HPDE6-E6E7 (cell line): ENCODE data around the gene OLIG3.

Experiments
- DNase-seq: peaks from one replicate; pipeline ENCODE4 v3.0.0; 2011; ENCODE audit warnings: missing footprints; ENCODE audit errors: extremely low spot score

OLIG3 gene

GRCh38 chr6:137496368-137496767 is 2.2 kb upstream of the OLIG3 start:
- DNase-seq = no peak

DNA sequence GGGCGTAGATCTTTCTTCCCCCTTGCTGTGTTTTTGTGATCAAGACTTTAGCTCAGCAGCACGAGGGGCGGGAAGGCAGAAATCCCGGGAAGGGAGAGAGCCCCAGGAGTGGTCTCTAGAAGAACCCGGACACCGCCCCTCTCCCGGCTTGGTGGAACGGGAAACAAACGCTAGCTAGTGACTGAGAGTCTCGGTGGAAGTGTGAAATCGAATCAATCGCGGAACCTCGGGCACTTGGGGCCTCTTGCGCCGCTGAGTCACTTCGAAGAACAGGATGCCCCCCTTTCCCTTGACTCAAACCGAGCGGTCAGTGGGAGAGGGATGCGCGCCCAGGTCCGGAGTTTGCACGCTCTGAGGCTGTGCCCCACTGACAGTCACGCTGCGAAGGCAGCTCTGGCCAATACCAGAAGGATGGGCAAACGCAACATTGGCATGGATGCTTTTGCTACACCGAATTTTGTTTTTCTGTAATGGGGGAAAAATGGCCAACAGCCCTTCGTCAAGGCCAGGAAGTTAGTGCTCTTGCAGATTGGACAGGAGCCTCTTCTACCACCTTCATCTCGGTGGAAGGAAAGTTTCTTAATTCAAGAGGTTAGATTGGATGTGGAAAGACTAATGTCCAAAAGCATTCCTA is 1.6 kb upstream of the OLIG3 start:
- no peak for DNase-seq

GRCh38 chr6:137494988-137495702 is 951 bp upstream of the OLIG3 start:
- no peak for DNase-seq

DNA sequence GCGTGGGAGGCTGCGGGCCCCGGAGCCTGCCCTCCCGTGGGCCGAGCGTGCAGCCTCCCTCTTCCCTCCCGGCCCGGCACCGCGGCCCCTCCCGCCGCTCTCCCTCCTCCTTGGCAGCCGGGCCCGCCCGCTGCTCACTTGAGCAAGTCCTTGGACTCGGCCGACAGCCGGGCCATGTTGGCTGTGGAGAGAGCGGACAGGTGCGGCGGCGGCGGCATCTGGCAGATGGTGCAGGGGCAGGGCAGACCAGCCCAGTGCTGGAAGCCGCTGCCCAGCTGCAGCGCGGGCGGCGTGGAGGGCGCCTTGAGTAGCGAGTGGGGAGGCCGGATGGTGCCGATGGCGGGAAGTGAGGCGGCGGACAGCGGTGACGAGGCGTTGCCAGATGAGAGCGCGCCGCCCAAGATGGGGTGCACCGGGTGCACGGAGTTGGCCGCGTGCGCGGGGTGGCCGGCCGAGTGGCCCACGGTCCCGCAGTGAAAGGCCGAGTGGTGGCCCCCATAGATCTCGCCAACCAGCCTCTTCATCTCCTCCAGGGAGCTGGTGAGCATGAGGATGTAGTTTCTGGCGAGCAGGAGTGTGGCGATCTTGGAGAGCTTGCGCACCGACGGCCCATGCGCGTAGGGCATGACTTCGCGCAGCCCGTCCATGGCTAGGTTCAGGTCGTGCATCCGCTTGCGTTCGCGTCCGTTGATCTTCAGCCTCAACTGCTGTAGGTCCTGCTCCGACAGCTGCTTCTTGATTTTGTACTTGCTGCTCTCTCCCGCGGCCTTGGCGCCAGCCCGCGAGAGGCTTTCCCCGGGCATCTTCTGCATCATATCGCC is 766 bp downstream of the OLIG3 start:
- DNase-seq = no peak

DNA sequence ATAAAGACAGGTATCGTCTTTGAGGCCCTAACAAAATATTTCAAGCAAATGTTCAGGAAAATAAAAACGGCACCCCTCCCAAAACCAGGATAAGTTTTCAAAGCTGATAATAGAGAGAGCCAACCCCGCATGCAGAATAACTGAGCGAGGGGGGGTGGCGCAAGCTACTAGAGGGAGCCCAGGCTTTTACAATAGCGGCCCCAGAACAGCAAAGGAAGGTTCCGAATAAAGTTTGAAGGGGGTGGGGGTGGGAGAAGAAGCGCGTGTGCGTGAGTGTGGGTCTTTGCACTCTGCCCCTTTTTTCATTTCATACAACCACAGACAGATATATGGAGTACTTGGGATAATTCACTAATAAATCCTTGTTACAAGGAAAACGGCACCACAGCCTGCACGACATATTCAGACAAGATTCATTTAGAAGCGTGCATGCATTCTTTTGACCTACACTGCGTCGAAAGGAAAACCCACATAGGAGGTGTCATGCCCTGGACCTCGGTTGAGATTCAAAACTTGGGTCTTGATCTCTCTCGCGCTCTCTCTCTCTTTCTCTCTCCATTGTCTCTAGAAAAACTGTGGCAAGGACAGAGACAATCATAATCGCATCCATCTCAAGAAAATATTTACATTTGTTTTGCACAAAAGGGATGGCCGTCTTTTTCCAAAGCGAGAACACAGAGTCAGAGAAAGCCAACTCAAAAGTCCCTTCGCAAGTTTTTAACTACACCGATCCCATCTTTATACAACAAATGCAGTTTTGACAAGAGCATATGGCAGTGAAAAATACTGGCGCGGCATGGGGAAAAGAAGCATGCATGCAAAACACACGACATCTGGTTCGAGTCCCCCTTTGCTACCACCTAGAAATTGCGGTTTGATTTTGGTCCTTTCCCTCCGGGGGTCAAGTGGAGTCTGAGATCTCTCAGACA is 1.6 kb downstream of the OLIG3 start:
- no peak for DNase-seq

- no peak for DNase-seq
Measured at GRCh38 chr6:137491478-137491877, 2.7 kb downstream of the OLIG3 start.

DNA sequence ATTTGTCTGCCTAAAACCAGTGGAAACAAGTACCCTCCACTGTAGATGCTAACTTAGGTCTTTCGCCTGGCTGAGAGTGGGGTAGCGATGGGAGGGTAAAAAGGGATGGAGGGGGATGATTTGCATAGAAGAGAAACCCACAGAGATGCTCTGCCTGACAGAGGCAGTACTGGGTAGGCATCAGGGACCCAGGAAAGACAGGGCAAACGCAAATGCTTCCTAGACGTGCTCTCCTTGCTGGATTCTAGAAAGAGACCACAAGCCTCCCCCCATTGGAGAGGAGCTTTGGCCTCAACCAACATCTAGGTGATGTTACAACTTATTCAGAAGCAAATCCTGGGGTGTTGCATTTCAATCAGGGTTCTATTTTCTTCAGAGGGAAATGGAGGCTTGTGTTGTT is 3.2 kb downstream of the OLIG3 start:
- DNase-seq = no peak

GRCh38 chr6:137490006-137490905 is 3.9 kb downstream of the OLIG3 start:
- DNase-seq = no peak

DNA sequence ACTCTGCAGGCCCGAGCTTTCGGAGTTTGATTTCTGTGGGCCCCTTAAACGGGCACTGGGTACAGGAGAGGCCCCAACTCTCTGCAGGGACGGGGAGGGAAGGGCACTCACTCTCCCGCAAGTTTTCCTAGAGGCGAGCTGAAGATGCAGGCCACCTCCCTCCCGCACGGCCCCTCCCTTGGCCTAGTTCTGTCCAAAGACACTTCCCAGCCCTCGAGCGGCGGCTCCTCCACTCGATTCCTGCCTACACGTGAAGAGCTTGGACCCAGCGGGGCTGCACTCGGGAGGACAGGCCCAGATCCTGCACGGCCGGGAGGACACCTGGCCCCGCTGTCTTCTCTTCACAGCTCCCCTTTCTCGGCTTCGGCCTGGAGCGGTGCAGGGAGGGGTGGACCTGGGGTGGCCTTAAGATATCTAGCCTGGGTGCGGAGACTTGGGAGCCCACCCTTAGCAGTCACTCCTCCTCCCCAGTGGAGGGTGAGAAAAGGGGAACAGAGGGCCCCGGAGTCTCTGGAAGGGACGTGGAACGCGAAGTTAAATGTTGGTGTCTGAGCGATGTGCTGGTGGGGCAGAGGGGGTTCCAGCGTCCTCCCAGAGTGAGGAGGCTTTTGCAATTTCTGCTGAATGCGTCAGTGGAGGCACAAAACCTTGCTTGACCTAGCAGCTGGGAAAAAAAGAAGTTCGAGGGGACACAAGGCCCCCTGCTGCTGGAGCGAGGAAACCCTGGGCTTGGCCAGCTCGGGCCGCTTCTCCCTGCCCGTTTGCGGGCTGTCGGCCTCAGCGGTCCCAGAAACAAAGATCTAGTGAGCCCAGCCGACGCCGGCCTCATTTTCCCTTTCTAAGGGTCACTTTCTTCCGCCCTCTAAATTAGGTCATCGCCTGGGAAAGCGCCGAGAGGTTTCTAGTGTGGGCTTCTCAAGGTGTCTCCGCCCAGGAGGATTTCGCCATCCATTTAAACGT is 4.9 kb downstream of the OLIG3 start:
- no peak for DNase-seq

GRCh38 chr6:137488150-137489045 is 5.8 kb downstream of the OLIG3 start:
- no peak for DNase-seq

DNA sequence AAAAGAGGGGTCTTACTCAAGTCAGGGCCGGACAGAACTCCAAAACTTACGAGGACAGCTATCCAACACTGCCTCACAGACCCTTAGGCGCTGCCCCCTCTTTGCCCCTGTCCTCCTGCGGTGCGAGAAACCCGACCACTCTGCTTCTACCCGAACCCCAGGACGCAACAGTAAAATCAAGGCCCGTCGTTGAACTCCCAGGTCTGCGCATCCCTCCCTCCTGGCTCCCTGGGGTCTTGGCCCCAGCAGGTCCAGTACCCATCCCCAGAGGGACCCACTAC is 6.4 kb downstream of the OLIG3 start:
- DNase-seq = no peak

DNA sequence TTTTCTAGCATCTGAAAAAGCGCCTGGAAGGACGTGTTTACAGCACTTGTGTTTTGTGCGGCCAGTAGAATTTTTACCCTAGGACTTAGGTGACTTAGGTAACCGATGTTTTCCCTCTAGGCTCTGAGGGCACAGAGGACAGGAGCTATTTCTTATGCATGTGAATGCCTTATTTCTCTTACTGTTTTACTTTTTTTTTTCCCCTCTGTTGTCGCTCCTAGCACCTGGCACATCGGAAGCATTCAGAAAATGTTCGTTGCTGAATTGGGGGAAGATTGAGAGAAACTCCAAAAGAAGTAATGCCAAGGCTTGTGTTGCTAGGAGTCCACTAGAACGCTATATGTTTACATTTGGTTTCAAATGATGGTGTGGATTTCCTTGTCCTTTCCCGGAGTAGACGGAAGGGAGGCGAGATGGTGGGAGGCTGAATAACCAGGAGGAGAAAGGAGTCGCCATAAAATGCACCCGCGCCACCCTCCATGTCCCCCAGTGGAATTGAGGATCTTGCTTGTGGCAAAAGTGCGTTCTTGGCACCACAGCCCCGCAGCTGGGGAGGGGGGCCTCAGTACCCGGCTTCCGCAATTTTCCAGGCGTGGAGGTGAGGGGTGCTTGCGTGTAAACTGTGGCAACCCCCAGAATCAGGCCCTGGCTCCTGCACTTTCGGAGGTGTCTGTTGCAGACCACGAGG is 6.9 kb downstream of the OLIG3 start:
- DNase-seq = no peak

GRCh38 chr6:137486416-137486815 is 7.8 kb downstream of the OLIG3 start:
- DNase-seq = no peak

DNA sequence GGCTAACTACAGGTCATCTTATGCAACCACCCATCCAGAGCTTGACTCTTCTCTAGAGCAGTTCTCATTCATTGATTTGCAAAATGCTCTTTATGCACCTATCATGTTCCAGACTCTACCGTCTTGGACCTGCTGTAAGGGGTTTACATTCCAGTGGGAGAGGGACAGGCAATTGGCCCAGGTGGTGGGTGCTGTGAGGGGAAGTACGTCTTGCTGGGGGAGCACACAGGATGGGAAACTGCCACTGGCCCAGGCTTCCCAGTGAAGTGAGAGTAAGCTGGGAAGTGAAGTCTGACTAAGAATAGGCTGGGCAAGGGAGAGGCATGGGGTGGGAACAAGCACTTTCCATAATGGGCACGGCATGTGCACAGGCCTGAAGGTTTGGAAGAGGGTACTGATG is 13.8 kb downstream of the OLIG3 start:
- no peak for DNase-seq

DNA sequence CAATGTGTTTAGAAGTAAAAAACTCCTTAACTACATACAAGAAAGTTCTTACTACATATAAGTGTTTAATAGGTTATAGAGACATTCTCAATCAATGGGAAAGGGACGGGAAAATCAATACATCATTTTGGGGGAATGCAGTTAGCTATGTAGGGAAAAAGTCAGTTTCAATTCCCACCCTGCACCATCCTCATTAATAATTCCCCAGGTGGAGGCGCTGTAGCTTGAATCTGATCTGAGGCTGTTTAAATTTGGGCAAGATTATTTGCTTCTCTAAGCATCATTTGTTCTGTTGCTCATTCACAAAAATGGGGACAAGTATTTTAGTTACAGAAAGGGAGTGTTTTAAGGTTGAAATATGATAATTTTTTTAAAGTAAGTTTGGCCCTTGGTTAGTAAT is 19.1 kb downstream of the OLIG3 start:
- DNase-seq = no peak

DNA sequence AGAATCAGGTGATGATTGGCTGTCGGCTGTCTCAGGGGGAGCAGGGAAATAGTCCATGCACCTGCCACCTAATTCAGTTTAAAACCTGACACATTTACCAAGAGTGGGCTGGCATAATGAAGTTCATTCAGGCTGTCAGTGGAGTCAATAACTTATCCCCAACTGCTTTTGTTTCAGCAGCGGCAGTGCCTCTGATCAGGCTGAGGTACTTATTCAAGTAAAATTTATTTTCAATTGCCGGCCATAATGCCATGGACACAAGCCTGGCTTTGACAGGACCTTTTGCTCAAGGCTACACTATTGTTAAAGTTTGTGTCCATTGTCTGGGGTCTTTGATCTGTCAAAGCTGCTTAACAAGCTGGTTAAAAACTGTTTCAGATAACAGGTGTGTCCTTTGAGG is 20.6 kb downstream of the OLIG3 start:
- DNase-seq = no peak

- DNase-seq = no peak
Measured at GRCh38 chr6:137472641-137473137, 21.5 kb downstream of the OLIG3 start.

DNA sequence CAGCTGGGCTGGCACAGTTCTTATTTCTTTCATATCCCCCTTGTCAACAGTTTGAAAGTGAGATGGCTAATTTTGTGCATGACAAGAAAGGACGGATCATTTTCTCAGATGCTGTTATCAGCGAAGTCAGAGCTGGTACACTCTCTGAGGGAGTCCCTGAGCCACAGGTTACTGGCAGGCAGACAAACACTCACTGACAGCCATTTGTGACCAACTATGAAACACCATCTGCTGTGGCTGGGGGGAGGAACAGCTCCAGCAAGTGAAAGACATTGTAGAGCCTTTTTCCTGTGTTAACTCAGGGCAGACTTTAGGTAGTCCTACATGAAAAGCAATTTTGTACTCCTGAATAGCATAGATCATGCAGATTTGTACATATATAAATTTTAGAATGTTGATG is 22.2 kb downstream of the OLIG3 start:
- DNase-seq = no peak
